ENCODE results near the gene PROX1.

Gene PROX1

DNA sequence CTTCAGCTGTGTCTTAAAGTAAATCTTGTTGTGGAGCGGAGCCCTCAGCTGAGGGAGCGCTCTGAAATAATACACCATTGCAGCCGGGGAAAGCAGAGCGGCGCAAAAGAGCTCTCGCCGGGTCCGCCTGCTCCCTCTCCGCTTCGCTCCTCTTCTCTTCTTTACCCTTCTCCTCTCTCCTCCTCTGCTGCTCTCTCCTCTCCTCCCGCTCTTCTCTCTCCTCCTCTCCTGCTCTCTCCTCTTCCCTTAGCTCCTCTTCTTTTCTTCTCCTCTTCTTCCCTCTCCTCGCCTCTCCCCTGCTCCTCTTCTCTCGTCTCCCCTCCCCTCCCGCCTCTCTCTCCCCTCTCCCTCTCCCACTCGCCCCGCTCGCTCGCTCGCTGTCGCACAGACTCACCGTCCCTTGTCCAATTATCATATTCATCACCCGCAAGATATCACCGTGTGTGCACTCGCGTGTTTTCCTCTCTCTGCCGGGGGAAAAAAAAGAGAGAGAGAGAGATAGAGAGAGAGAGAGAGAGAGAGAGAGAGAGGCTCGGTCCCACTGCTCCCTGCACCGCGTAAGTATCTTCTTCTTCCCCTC is at the start of gene PROX1:
Gene PROX1 (plus strand): TSS at position 47 of the 580 bp plus-strand sequence. CDS start 8,563 bp downstream, outside the sequence.
- peak; percentile 38 for DNase-seq (ENCODE audit: low read depth)

- no peak for DNase-seq (ENCODE audit: low read depth)
Observed at GRCh38 chr1:213938776-213939175, 49.0 kb upstream of the PROX1 start.

DNA sequence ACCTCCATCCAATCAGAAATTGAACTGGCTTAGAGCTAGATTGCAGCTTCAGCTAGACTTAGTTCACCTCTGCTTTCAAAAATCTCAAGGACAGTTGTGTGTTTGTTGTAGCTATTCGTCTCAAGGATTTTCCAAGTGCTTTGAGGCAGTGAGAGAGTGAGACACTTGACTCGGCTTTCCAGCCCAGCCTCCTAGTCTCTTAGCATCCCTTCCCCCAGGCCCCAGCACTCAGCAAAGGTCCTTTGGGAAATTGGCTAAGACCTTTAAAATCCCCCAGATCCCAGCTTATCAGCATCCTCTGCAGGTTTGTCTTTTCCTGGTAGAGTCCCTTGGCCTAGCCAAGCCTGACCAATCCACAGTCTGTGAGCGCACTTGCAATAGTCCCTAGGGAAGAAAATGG is 47.9 kb upstream of the PROX1 start:
- DNase-seq (ENCODE audit: low read depth) = no peak

DNA sequence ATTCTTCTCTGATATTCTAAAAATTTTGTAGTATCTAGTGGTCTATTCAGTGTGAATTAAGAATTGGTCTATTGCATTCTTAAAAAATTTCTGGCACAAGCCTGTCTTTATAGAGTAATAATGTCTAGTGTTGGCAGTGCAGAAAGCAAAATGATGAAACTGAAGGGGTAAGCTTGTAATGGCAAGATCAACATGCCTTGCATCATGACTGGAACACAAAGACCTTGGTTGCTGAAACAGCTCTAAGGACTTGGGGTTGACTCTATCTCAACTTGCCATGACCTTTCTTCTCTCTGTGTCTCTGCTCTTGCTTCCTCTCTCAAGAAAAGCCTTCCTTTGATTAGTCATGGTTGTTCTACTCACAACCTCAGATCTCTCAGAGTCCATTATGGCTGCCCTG is 46.8 kb upstream of the PROX1 start:
- DNase-seq (ENCODE audit: low read depth) = no peak

- DNase-seq (ENCODE audit: low read depth) = no peak
Observed at GRCh38 chr1:213942061-213942460, 45.7 kb upstream of the PROX1 start.

DNA sequence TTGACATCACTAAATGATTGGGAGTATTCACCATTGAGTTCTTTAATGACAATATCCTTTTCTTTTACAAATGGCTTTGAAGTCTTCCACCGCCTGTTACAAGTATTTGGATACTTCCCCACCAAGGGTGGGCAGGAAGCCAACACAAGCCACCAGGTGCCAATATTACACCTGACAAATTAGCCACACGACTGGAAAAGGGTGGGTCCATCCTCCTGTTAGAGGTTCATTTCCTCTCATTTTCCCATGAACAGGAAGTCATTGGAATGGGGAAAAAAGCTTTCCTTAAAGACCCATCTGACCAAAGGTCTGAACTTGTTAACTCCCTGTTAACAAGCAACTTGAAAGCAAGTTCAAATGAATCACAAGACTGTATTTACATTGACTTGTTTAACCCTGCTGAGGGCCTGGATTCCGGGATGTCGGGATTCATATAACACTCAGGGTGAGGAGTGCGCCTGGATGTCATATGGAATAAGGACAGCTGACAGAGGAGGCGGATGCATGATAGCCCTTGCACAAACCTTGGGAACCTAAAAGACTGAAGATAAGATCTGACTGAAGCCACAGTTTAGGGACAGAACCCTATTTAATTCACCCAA is 40.5 kb upstream of the PROX1 start:
- no peak for DNase-seq (ENCODE audit: low read depth)

DNA sequence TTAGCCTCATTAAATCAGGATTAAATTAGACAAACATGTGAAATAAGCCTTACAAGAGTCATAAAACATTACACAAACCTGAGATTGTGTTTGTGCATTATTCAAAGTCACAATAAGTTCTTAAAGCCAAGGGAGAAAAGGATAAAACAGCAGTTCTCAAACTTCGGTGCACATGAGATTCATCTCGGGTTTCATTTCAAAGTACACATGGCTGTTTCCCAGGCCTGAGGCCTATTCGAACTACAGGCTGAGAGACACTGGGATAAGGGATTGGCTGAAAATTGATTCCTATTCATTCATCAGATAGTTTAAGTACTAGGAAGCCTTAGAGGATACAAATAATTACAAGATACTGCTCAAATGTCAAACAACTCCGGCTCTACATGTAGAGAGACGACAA is 35.9 kb upstream of the PROX1 start:
- DNase-seq (ENCODE audit: low read depth) = no peak

GRCh38 chr1:213953806-213954205 is 34.0 kb upstream of the PROX1 start:
- DNase-seq (ENCODE audit: low read depth) = no peak

GRCh38 chr1:213956295-213956770 is 31.4 kb upstream of the PROX1 start:
- DNase-seq (ENCODE audit: low read depth) = no peak

DNA sequence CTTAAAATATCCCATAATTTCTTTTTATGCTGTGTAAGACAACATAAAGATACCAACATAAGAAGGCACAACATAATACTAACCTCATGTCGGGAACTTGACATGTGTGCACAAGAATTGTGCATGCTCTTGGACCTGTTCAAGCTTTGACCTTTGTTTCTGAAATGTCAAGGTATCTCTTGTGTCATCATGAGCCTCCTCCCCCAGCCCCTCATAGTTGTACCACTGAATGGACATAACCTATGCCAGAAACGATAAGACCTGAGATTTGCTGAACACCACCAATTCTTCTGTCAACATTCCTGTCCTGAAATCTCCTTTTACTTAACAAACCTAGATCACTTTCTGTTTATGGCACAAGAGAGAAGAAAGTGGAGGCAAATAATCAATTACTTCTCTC is 29.4 kb upstream of the PROX1 start:
- DNase-seq (ENCODE audit: low read depth) = no peak

DNA sequence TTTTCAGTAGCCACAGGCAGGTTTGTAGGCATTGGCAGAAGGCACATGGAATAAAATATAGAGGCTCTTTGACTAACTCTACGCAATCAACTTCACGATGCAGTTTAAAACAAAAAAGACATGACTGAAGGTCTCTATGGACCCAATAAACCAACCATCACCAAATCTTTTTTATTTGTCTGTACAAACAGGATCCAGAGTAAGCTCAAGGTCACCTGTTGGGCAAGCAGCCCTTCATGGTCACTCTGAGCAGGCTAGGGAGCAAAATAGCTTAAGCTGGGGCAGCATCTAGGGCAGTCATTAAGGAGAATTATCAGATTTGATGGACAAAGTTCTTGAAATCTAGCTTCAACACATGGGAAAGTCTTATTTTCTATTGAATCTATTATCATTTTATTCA is 26.8 kb upstream of the PROX1 start:
- no peak for DNase-seq (ENCODE audit: low read depth)

DNA sequence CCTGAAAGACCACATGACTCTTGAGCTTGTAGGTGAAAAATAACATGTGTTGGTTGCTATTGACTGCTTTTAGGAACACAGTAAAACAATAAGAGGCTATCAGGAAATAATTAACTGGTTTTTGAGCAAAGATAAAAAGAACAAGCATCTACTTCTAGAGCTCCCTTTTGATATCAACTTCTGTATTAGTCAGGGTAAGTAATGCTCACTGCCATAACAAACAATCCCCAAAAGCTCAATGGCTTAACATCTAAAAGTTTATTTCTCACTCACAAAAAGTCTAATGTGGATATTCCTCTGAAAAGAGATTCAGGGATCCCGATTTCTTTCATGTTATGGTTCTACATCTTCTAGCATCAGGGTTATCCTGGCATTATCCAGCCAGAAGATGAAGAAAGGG is 25.3 kb upstream of the PROX1 start:
- DNase-seq (ENCODE audit: low read depth) = no peak

DNA sequence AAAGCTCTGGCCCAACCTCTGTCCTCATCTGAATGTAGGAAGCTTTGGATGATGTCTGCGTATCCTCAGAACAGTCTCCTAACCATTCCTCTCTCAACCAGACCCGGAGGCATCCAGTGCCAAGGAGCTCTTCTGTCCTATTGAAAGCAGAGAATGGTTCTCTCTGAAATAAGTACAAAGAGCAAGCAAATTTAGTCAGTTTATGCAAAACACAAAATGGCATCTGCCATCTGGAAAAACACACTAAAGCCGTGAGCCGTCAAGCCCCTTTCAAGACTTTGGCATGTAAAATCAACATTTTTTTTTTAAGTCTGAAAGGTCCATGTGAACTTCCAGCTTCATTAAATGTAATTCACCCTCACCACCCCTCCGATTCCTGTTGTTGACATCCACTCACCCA is 21.7 kb upstream of the PROX1 start:
- DNase-seq (ENCODE audit: low read depth) = no peak

DNA sequence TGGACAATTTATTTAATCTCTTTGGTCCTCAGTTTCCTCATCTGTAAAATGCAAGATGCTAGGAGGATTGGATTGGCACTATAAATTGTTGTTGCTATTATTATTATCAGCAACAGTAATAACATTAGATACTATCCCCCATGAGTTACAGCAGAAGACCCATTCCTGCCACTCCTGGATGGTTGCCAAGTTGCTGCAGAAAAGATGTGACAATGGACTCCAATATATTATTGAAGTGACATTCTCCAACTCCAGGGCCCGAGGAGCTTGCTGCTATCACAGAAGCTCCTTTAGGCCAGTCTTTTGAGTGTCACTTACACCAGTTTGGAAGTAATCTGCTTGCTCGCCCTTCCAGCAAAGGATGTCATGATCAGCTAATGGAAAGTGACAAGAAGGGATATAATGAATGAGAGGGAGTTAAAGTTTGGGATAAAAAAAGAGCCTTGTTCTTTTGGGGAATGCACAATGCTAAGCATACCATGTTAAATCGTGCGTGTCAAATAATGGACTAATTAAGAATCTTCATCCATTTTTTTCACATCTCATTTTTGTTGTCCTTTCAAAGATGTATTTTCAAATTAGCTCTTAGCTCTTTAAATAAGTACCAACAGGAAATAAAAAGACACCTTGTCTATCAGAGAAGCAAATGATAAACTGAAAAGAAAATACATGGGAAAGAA is 19.5 kb upstream of the PROX1 start:
- no peak for DNase-seq (ENCODE audit: low read depth)

- no peak for DNase-seq (ENCODE audit: low read depth)
Observed at GRCh38 chr1:213969958-213970555, 17.7 kb upstream of the PROX1 start.

DNA sequence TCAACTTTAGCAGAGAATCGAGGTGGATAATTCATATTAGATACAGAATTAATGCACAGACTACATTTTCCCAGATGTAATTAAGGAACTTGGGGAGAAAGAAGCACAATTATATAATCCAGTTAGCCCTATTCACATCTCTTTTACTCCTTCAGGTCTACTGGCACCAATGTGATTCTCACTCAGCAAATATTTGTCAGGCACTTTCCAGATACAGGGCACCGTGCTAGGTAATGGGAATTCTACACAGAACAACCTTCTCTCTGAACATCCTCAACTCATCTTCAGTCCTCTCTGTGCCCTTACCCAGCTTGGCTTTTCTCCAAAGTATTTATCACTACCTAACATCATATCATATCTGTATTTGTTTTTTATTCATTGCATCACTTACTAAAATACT is 15.6 kb upstream of the PROX1 start:
- no peak for DNase-seq (ENCODE audit: low read depth)

DNA sequence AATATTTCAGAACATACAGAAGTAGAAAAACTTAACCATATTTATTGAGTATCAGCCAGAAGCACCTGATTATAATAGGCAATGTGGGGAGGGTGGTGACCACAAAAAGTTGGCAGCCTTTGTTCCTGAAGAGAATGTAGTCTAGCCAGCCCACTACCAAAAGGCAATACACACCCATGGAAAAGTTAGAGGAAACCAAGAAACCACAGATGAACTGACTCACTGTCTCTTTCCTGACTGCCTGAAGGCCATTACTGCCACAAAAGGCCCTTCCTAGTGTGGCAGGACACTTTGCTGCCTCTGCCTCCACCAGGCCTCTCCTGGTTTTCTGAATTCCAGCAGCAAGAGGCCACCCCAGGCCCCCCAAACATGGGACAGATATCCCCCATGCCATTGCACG is 14.6 kb upstream of the PROX1 start:
- DNase-seq (ENCODE audit: low read depth) = no peak

GRCh38 chr1:213976665-213977485 is 10.9 kb upstream of the PROX1 start:
- DNase-seq (ENCODE audit: low read depth) = no peak

DNA sequence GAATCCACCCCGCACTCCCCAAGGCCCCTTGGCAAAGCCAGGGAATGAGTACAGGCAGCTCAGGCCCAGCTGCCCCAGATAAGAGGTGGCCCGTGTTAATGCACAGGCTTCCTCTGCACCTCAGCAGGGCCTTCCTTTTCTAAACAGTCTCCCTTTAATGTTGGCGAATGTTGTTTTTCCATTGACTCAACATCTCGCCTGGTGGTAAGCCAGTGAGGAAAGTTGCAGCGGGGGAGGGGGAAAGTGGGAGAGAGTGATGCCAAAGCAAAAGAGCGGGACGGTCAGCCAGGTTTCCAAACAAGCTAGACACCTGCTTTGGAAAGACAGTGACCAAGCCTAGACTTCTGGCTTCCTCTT is 10.3 kb upstream of the PROX1 start:
- no peak for DNase-seq (ENCODE audit: low read depth)

DNA sequence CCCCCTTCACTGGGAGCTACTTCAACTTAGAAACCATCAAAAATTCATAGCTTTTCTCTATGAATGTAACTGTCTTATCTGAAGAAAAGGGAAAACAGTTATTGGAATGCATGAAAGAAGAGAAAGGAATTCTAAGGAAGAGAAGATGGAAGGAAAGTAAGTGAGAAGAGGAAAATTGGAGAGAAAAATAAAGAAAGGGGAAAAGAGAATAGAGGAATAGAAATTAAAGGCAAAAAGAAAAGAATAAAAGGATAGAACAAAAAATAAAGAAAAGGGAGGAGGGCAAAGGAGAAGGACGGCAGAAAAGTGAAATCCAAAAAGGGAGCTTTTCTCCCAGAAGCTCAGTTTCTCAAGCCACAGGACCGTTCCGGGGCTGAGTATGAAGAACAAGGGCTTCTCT is 9.9 kb upstream of the PROX1 start:
- DNase-seq (ENCODE audit: low read depth) = no peak

GRCh38 chr1:213979751-213980586 is 7.8 kb upstream of the PROX1 start:
- no peak for DNase-seq (ENCODE audit: low read depth)

- no peak for DNase-seq (ENCODE audit: low read depth)
Observed at GRCh38 chr1:213980906-213981305, 6.9 kb upstream of the PROX1 start.
